CD4-positive, alpha-beta T cell (primary cell): ENCODE measurements around the gene CCDC136. TPM values are rescaled to one million over a fixed set of nuclear protein-coding genes. Genes with fewer than 3 reads are reported as not detected.

Experiments used
- ATAC-seq: fragments of 200-7000 bp; cut with Tn5 transposase; one replicate; pipeline ENCODE4 v1.10.0; 2022; ENCODE audit warnings: mild to moderate bottlenecking; ENCODE audit not compliant: poor library complexity
- CTCF ChIA-PET: fragments of 350-600 bp; sonication (Branson Sonifier 250); formaldehyde crosslinking; loops from one replicate; lab custom pipeline; 2021; ENCODE audit warnings: antibody characterized with exemption, inconsistent platforms; lab: Charles Lee
- POLR2A ChIA-PET: fragments of 350-600 bp; sonication (Branson Sonifier 250); formaldehyde crosslinking; loops from one replicate; lab custom pipeline; 2021; ENCODE audit warnings: antibody characterized with exemption, inconsistent platforms; lab: Charles Lee
- DNase-seq, 14 experiments: peaks; one replicate each; pipeline ENCODE4 v3.0.0-alpha.2; 2013 to 2020; ENCODE audit warnings: mixed read lengths in 2 of 14
- H3K27ac ChIP-seq, 2 donors: one replicate each; pipeline versions ENCODE4 v1.5.1 to v1.7.0; 2013; ENCODE audit warnings: low read length in 2 of 2, low read depth in 1 of 2, mild to moderate bottlenecking in 1 of 2
- H3K27me3 ChIP-seq, 2 experiments: 1 replicate in 1 of 2; 2 replicates in 1 of 2; pipeline versions ENCODE4 v1.6.1 to v1.7.0; 2013; ENCODE audit warnings: low read length in 2 of 2, control low read depth in 1 of 2, mild to moderate bottlenecking in 1 of 2, moderate library complexity in 1 of 2; ENCODE audit not compliant: insufficient read depth in 2 of 2, control insufficient read depth in 1 of 2
- H3K36me3 ChIP-seq: one replicate; pipeline ENCODE4 v1.6.1; 2013; ENCODE audit warnings: low read length, control low read depth; ENCODE audit not compliant: insufficient read depth
- H3K4me1 ChIP-seq: one replicate; pipeline ENCODE4 v1.6.1; 2013; ENCODE audit warnings: low read length, control low read depth; ENCODE audit not compliant: insufficient read depth
- H3K4me3 ChIP-seq: one replicate; pipeline ENCODE4 v1.5.1; 2013; ENCODE audit warnings: mild to moderate bottlenecking, low read length, moderate library complexity
- H3K9me3 ChIP-seq, 2 experiments: 1 replicate in 1 of 2; 2 replicates in 1 of 2; pipeline versions ENCODE4 v1.6.1 to v1.7.0; 2013; ENCODE audit warnings: low read length in 2 of 2, mild to moderate bottlenecking in 2 of 2, control low read depth in 1 of 2, moderate library complexity in 1 of 2; ENCODE audit not compliant: control insufficient read depth in 1 of 2, insufficient read depth in 1 of 2
- H3K27ac Mint-ChIP-seq: one replicate; pipeline ENCODE4 v1.8.0; 2020; ENCODE audit warnings: mixed read lengths
- H3K27me3 Mint-ChIP-seq: one replicate; pipeline ENCODE4 v1.8.0; 2021; ENCODE audit warnings: mixed read lengths
- H3K36me3 Mint-ChIP-seq: one replicate; pipeline ENCODE4 v1.8.0; 2021; ENCODE audit warnings: low read depth, mixed read lengths
- H3K4me1 Mint-ChIP-seq: one replicate; pipeline ENCODE4 v1.8.0; 2021; ENCODE audit warnings: low read depth, mixed read lengths
- H3K4me3 Mint-ChIP-seq: one replicate; pipeline ENCODE4 v1.8.0; 2020; ENCODE audit warnings: mild to moderate bottlenecking, mixed read lengths
- H3K9me3 Mint-ChIP-seq: one replicate; pipeline ENCODE4 v1.8.0; 2020; ENCODE audit warnings: mixed read lengths
- intact Hi-C, 2 experiments: fragments of 100-400 bp; cut with DNase I in 1 of 2; cut with micrococcal nuclease in 1 of 2; formaldehyde crosslinking; loops; one replicate each; pipeline versions ENCODE4 v1.15.1 to v1.9.0; 2023 to 2025; cut with DNase I, micrococcal nuclease
- total RNA-seq, 174 experiments: library from RNA in 2 of 174; stranded (reverse) in 2 of 174; gene quantifications; one replicate each; pipeline ENCODE4 v1.2.3 and lab custom pipeline; 2021 to 2026
- TF ChIP-seq, protein P1 (sequence below): fragments of 200-600 bp; IDR thresholded peaks from one replicate; pipeline ENCODE4 v1.8.0; 2022; ENCODE audit warnings: antibody characterized with exemption, mild to moderate bottlenecking

CCDC136 gene
- total RNA-seq, 2 experiments from 2014 or later = 4.5 to 4.9 TPM

DNA sequence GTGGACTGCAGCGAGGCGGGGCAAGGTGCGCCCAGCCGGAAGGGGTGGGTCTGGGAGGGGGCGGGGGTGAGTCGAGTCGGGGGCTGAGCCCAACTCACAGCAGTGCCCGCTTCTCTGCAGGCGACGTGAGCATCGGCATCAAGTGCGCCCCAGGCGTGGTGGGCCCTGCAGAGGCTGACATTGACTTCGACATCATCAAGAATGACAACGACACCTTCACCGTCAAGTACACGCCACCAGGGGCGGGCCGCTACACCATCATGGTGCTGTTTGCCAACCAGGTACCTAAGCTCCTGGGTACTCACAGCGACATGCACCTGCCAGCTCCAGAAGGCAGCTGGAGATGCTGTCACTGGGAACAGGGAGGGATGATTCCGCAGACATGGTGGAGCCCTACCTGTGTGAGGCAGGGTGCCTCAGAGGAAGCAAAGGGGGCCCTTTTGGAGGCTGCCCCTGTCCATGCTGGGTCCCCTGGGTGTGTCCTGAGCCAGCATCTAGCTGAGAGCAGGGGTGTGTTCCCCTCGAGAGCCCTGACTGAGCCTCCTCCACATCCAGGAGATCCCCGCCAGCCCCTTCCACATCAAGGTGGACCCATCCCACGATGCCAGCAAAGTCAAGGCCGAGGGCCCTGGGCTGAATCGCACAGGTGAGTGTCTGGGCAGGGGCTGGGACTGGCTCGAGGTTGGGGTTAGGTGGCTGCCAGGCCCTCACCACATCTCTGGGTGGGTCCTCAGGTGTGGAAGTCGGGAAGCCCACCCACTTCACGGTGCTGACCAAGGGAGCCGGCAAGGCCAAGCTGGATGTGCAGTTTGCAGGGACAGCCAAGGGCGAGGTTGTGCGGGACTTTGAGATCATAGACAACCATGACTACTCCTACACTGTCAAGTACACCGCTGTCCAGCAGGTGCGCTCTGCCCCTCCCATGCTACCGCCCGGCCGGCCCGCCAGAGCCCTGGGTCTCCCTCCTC lies 51.2 kb downstream of the CCDC136 start:
- DNase-seq = no peak
- Mint-ChIP-seq H3K4me1 (no peaks in the 10 kb centered on the region), H3K36me3 (no peaks in the 10 kb centered on the region), H3K27me3 (no peaks in the 10 kb centered on the region), H3K27ac (no peak overlapping the region), H3K9me3 (no peaks in the 10 kb centered on the region), H3K4me3 (no peak overlapping the region)
- H3K4me1 ChIP-seq = peaks cover 9% of the 10 kb centered on the region
- TF ChIP-seq, protein P1, sequence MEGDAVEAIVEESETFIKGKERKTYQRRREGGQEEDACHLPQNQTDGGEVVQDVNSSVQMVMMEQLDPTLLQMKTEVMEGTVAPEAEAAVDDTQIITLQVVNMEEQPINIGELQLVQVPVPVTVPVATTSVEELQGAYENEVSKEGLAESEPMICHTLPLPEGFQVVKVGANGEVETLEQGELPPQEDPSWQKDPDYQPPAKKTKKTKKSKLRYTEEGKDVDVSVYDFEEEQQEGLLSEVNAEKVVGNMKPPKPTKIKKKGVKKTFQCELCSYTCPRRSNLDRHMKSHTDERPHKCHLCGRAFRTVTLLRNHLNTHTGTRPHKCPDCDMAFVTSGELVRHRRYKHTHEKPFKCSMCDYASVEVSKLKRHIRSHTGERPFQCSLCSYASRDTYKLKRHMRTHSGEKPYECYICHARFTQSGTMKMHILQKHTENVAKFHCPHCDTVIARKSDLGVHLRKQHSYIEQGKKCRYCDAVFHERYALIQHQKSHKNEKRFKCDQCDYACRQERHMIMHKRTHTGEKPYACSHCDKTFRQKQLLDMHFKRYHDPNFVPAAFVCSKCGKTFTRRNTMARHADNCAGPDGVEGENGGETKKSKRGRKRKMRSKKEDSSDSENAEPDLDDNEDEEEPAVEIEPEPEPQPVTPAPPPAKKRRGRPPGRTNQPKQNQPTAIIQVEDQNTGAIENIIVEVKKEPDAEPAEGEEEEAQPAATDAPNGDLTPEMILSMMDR = no peak
- no peaks in the 10 kb centered on the region for H3K36me3 ChIP-seq
- no peak overlapping the region for H3K4me3 ChIP-seq
- H3K27me3 ChIP-seq = no peaks in the 10 kb centered on the region
- H3K9me3 ChIP-seq = no peaks in the 10 kb centered on the region
- CTCF ChIA-PET = interaction anchor here (1.0 to 1.4 kb wide), 4 partner anchors 18 to 41 kb away, joined by 3 to 8 read pairs (median 4); partner anchors contain the start of gene ATP6V1F
- intact Hi-C loops = loop anchor here (1.0 kb wide), 1 partner anchor 40 kb away; no protein-coding TSS in a partner anchor
- no peak overlapping the region for H3K27ac ChIP-seq
- no peak for ATAC-seq
- POLR2A ChIA-PET = no interaction called here

DNA sequence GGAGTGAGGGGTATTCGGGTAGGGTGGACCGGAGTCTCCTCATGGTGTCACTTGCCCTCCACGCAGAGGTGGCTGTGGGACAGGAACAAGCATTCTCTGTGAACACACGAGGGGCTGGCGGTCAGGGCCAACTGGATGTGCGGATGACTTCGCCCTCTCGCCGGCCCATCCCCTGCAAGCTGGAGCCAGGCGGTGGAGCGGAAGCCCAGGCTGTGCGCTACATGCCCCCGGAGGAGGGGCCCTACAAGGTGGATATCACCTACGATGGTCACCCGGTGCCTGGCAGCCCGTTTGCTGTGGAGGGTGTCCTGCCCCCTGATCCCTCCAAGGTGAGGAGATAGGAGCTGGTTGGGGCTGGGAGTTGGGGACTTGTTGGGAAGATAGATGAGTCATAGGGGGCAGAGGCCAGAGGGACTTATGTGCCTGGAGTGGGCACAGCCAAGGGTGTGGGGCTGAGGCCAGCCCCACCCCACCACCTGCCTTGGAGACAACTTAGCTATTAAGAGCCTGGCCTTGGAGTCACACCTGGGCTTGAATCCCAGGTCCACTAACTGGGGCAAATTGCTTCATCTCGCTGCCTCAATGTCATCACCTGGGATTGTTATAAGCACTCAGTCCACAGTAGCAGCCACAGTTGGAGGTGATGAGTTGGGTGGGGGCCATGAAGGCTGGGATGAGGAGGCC lies 52.3 kb downstream of the CCDC136 start:
- no peaks in the 10 kb centered on the region for H3K9me3 ChIP-seq
- H3K4me1 Mint-ChIP-seq = no peaks in the 10 kb centered on the region
- ChIA-PET POLR2A (no interaction called here), CTCF (interaction anchor here (1.4 kb wide), 1 partner anchor 40 kb away, joined by 3 read pairs; no protein-coding TSS in a partner anchor)
- DNase-seq = no peak
- H3K27me3 Mint-ChIP-seq = no peaks in the 10 kb centered on the region
- H3K4me3 ChIP-seq = no peak overlapping the region
- no peak for ATAC-seq
- intact Hi-C loops = no loop called here
- H3K36me3 Mint-ChIP-seq = no peaks in the 10 kb centered on the region
- peaks cover 9% of the 10 kb centered on the region for H3K4me1 ChIP-seq
- H3K27me3 ChIP-seq = no peaks in the 10 kb centered on the region
- H3K9me3 Mint-ChIP-seq = no peaks in the 10 kb centered on the region
- no peak overlapping the region for H3K4me3 Mint-ChIP-seq
- no peak overlapping the region for H3K27ac ChIP-seq
- H3K36me3 ChIP-seq = no peaks in the 10 kb centered on the region
- H3K27ac Mint-ChIP-seq = no peak overlapping the region
- TF ChIP-seq, protein P1 = no peak

DNA sequence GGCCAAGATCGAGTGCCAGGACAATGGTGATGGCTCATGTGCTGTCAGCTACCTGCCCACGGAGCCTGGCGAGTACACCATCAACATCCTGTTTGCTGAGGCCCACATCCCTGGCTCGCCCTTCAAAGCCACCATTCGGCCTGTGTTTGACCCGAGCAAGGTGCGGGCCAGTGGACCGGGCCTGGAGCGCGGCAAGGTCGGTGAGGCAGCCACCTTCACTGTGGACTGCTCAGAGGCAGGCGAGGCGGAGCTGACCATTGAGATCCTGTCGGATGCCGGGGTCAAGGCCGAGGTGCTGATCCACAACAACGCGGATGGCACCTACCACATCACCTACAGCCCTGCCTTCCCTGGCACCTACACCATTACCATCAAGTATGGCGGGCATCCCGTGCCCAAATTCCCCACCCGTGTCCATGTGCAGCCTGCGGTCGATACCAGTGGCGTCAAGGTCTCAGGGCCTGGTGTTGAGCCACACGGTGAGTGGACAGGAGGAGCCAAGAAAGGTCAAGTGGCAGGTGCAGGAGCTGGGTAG lies 53.1 kb downstream of the CCDC136 start:
- DNase-seq (no peak), ATAC-seq (no peak)
- Histone ChIP-seq H3K9me3 (no peaks in the 10 kb centered on the region), H3K4me1 (peaks cover 9% of the 10 kb centered on the region), H3K4me3 (no peak overlapping the region), H3K36me3 (no peaks in the 10 kb centered on the region), H3K27ac (no peak overlapping the region), H3K27me3 (no peaks in the 10 kb centered on the region)
- H3K9me3 Mint-ChIP-seq = no peaks in the 10 kb centered on the region
- H3K4me3 Mint-ChIP-seq = no peak overlapping the region
- intact Hi-C loops = no loop called here
- no peaks in the 10 kb centered on the region for H3K27me3 Mint-ChIP-seq
- no peak overlapping the region for H3K27ac Mint-ChIP-seq
- H3K4me1 Mint-ChIP-seq = no peaks in the 10 kb centered on the region
- TF ChIP-seq, protein P1 = no peak
- POLR2A ChIA-PET = no interaction called here
- H3K36me3 Mint-ChIP-seq = no peaks in the 10 kb centered on the region
- CTCF ChIA-PET = no interaction called here
